Measurements from ENCODE around the gene FLNA. TPM values are rescaled to one million over a fixed set of nuclear protein-coding genes. Genes with fewer than 3 reads are reported as not detected.

The FLNA gene
- total and polyA plus RNA-seq, 2 of the 13 experiments (the other 11 are each of a cell fraction or from before 2014, with no cell fraction given): 83.4 to 174 TPM

DNA sequence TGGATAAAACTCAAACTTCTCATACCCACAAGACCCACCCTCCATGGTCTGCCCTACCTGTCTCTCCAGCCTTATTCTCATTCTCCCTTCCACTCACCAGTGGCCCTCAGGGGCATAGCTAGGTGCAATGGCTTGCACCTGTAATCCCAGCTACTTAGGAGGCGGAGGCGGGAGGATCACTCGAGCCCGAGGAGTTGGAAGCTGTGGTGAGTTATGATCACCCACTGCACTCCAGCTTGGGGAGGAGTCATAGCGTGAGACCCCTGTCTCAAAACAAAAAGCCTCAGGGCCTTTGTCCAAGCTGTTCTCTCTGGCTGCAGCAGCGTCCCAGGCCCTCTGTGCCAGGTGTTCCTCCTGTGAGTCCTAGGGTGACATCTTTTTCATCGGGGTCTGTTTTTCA, 62.3 kb downstream of the FLNA start:
- in situ Hi-C loops (cut with HindIII; ENCODE audit: extremely low pct_ligation_motif_present, low pct_unique_long_range_greater_than_20kb): no loop called here
- TF ChIP-seq ZNF775 (CRISPR knock-in tag; IDR thresholded peaks at IDR 0.05; ENCODE audit: borderline replicate concordance) (no peak), ZNF224 (CRISPR knock-in tag; IDR thresholded peaks at IDR 0.05) (no peak), GFI1 (CRISPR knock-in tag; IDR thresholded peaks at IDR 0.05; ENCODE audit: borderline replicate concordance) (no peak), KIAA2018 (CRISPR knock-in tag; IDR thresholded peaks at IDR 0.05; ENCODE audit: borderline replicate concordance) (no peak), PREB (CRISPR knock-in tag; IDR thresholded peaks at IDR 0.05) (no peak), GTF3A (CRISPR knock-in tag; conservative IDR thresholded peaks at IDR 0.05) (no peak), PHB2 (IDR thresholded peaks at IDR 0.05; ENCODE audit: partially characterized antibody) (no peak), NONO (IDR thresholded peaks at IDR 0.05) (no peak), NONO (CRISPR knock-in tag; conservative IDR thresholded peaks at IDR 0.05) (no peak), SOX5 (CRISPR knock-in tag; IDR thresholded peaks at IDR 0.05; ENCODE audit: borderline replicate concordance) (no peak), ZNF383 (CRISPR knock-in tag; IDR thresholded peaks at IDR 0.05; ENCODE audit: borderline replicate concordance) (no peak), ZBTB37 (CRISPR knock-in tag; IDR thresholded peaks at IDR 0.05) (no peak), CC2D1A (CRISPR knock-in tag; IDR thresholded peaks at IDR 0.05) (no peak), ZNF264 (CRISPR knock-in tag; IDR thresholded peaks at IDR 0.05) (no peak)
- TF ChIP-seq, protein P1, sequence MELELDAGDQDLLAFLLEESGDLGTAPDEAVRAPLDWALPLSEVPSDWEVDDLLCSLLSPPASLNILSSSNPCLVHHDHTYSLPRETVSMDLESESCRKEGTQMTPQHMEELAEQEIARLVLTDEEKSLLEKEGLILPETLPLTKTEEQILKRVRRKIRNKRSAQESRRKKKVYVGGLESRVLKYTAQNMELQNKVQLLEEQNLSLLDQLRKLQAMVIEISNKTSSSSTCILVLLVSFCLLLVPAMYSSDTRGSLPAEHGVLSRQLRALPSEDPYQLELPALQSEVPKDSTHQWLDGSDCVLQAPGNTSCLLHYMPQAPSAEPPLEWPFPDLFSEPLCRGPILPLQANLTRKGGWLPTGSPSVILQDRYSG (CRISPR knock-in tag; IDR thresholded peaks at IDR 0.05): no peak

More for the DNA sequence above, 62.3 kb downstream of the FLNA start:
- intact Hi-C loops (cut with micrococcal nuclease; ENCODE audit: unreplicated experiment): no loop called here
- no peaks in the 10 kb centered on the region for H3K27me3 ChIP-seq (ENCODE audit: control insufficient read depth in 1 of 2, insufficient read depth in 2 of 2, low read length in 2 of 2)
- DNase-seq (ENCODE audit: low spot score): no peak
- no peak overlapping the region for H2AFZ ChIP-seq (ENCODE audit: low read length)
- no peak overlapping the region for H3K4me2 ChIP-seq (ENCODE audit: low read depth, low read length)
- no peak for FAIRE-seq
- no peaks in the 10 kb centered on the region for H4K20me1 ChIP-seq (ENCODE audit: insufficient read depth, low read length)
- no peaks in the 10 kb centered on the region for H3K36me3 ChIP-seq (replicated peaks in 1 of 2; ENCODE audit: control insufficient read depth in 1 of 2, insufficient read depth in 2 of 2, low read length in 2 of 2)
- H3K4me1 ChIP-seq (ENCODE audit: insufficient read depth, low read length): peaks cover 11% of the 10 kb centered on the region
- 100% methylated on average over 2 of the region's 7 CpGs for WGBS (ENCODE audit: low lambda C conversion rate)
- BruUV-seq (replicated peaks): no TSS peak
- no peaks in the 10 kb centered on the region for H3K9me3 ChIP-seq (ENCODE audit: low read length)
- ATAC-seq: no peak
- ChIA-PET POLR2A (no interaction called here), CTCF (ENCODE audit: low intra/inter-chr PET ratio, low total read pairs) (no interaction called here)
- no peak overlapping the region for H3K27ac ChIP-seq (ENCODE audit: extremely low read length, insufficient read depth, low read length)
- no peak overlapping the region for H3K4me3 ChIP-seq (replicated peaks in 1 of 3; ENCODE audit: insufficient read depth in 1 of 3, low read depth in 2 of 3, low read length in 3 of 3)
- H3K79me2 ChIP-seq (ENCODE audit: insufficient read depth, low read length): no peaks in the 10 kb centered on the region
- no peak overlapping the region for H3K9ac ChIP-seq (ENCODE audit: insufficient read depth, low read depth, low read length)

All from HepG2 (cell line).